B cell (primary cell): ENCODE data around the gene AGT. TPM values are rescaled to one million over a fixed set of nuclear protein-coding genes. Genes with fewer than 3 reads are reported as not detected.

ENCODE experiments used
- ATAC-seq: fragments of 200-7000 bp; cut with Tn5 transposase; one replicate; pipeline ENCODE4 v1.10.0; 2021; ENCODE audit warnings: low read depth, mild to moderate bottlenecking, moderate number of reproducible peaks, moderate library complexity
- CTCF ChIA-PET: fragments of 350-600 bp; sonication (Branson Sonifier 250); formaldehyde crosslinking; loops from one replicate; lab custom pipeline; 2021; ENCODE audit warnings: antibody characterized with exemption, inconsistent platforms; lab: Charles Lee
- POLR2A ChIA-PET: fragments of 350-600 bp; sonication (Branson Sonifier 250); formaldehyde crosslinking; loops from one replicate; lab custom pipeline; 2021; ENCODE audit warnings: antibody characterized with exemption; lab: Charles Lee
- DNase-seq: peaks from one replicate; pipeline ENCODE4 v3.0.0; 2013
- H2AFZ ChIP-seq: 2 replicates; pipeline ENCODE4 v1.6.1; 2012; ENCODE audit warnings: mild to moderate bottlenecking, low read depth, low read length; ENCODE audit not compliant: insufficient read depth, poor library complexity, severe bottlenecking
- H3K27ac ChIP-seq, 2 donors: 1 replicate in 1 of 2; 2 replicates in 1 of 2; pipeline ENCODE4 v1.5.1; 2012 to 2013; ENCODE audit warnings: low read length in 2 of 2, mild to moderate bottlenecking in 2 of 2, moderate library complexity in 1 of 2
- H3K27me3 ChIP-seq, 4 experiments: fragments of 200-600 bp in 1 of 4; sonication (generic) in 1 of 4; replicated peaks in 1 of 4; 1 replicate in 2 of 4; 2 replicates in 2 of 4; pipeline versions ENCODE4 v1.6.1 to v1.7.0; 2013 to 2016; ENCODE audit warnings: low read length in 3 of 4, mild to moderate bottlenecking in 2 of 4, mixed read lengths in 1 of 4, moderate library complexity in 1 of 4; ENCODE audit not compliant: insufficient read depth in 4 of 4, control insufficient read depth in 3 of 4; ENCODE audit errors: control extremely low read depth in 1 of 4
- H3K36me3 ChIP-seq, 2 experiments: replicated peaks in 1 of 2; 1 replicate in 1 of 2; 2 replicates in 1 of 2; pipeline versions ENCODE4 v1.6.1 to v1.7.1; 2013; ENCODE audit warnings: low read length in 1 of 2; ENCODE audit not compliant: insufficient read depth in 2 of 2, control insufficient read depth in 1 of 2; ENCODE audit errors: control extremely low read depth in 1 of 2, extremely low read depth in 1 of 2
- H3K4me1 ChIP-seq, 2 donors: fragments of 200-600 bp in 1 of 2; sonication (generic) in 1 of 2; 1 replicate in 1 of 2; 2 replicates in 1 of 2; pipeline versions ENCODE4 v1.5.1 to v1.6.1; 2013 to 2017; ENCODE audit warnings: low read length in 2 of 2; ENCODE audit not compliant: control insufficient read depth in 2 of 2, insufficient read depth in 2 of 2
- H3K4me2 ChIP-seq: replicated peaks from 2 replicates; pipeline ENCODE3; 2012; ENCODE audit warnings: mild to moderate bottlenecking, low read depth, low read length; ENCODE audit not compliant: poor library complexity, severe bottlenecking
- H3K4me3 ChIP-seq, 5 experiments: fragments of 200-600 bp in 1 of 5; sonication (generic) in 1 of 5; 1 replicate in 3 of 5; 2 replicates in 2 of 5; pipeline versions ENCODE4 v1.5.1 to v1.7.0; 2011 to 2016; ENCODE audit warnings: low read length in 4 of 5, mild to moderate bottlenecking in 4 of 5, low read depth in 2 of 5, control low read depth in 1 of 5, moderate library complexity in 1 of 5; ENCODE audit not compliant: insufficient read depth in 1 of 5; ENCODE audit errors: control extremely low read depth in 1 of 5, extremely low read depth in 1 of 5
- H3K79me2 ChIP-seq: fragments of 200-600 bp; sonication (generic); one replicate; pipeline ENCODE4 v1.6.0; 2016; ENCODE audit warnings: low read length; ENCODE audit not compliant: control insufficient read depth, insufficient read depth
- H3K9ac ChIP-seq: fragments of 200-600 bp; sonication (generic); 2 replicates; pipeline ENCODE4 v1.6.1; 2017; ENCODE audit warnings: mild to moderate bottlenecking, low read length, moderate library complexity
- H3K9me3 ChIP-seq, 3 donors: one replicate each; pipeline versions ENCODE4 v1.6.1 to v1.7.1; 2013; ENCODE audit warnings: low read length in 2 of 3; ENCODE audit not compliant: control insufficient read depth in 2 of 3, insufficient read depth in 1 of 3; ENCODE audit errors: control extremely low read depth in 1 of 3
- H4K20me1 ChIP-seq: 2 replicates; pipeline ENCODE4 v1.6.0; 2012; ENCODE audit warnings: mild to moderate bottlenecking, low read length; ENCODE audit not compliant: insufficient read depth, control insufficient read depth, poor library complexity, severe bottlenecking
- H3K27ac Mint-ChIP-seq: one replicate; pipeline ENCODE4 v1.8.0; 2021; ENCODE audit warnings: mixed read lengths
- H3K27me3 Mint-ChIP-seq: one replicate; pipeline ENCODE4 v1.8.0; 2021; ENCODE audit warnings: mixed read lengths
- H3K4me1 Mint-ChIP-seq: one replicate; pipeline ENCODE4 v1.8.0; 2021; ENCODE audit warnings: mixed read lengths
- H3K4me3 Mint-ChIP-seq: one replicate; pipeline ENCODE4 v1.8.0; 2021; ENCODE audit warnings: mixed read lengths
- H3K9me3 Mint-ChIP-seq: one replicate; pipeline ENCODE4 v1.8.0; 2022; ENCODE audit warnings: mixed read lengths; ENCODE audit not compliant: insufficient read depth
- CTCF ChIP-seq: fragments of 200-600 bp; IDR thresholded peaks from one replicate; pipeline ENCODE4 v1.8.0; 2022; ENCODE audit warnings: antibody characterized with exemption, mild to moderate bottlenecking
- EZH2 ChIP-seq: IDR thresholded peaks from 2 replicates; pipeline ENCODE4 v1.6.1; 2012; ENCODE audit warnings: borderline replicate concordance, low read depth, mild to moderate bottlenecking, moderate library complexity, low read length; ENCODE audit not compliant: insufficient read depth, poor library complexity, severe bottlenecking
- WGBS: methylation state at CpG from one replicate; pipeline ENCODE4 v1.1.5; 2013; ENCODE audit warnings: missing lambda C conversion rate; ENCODE audit not compliant: insufficient coverage; 5-methylcytosine and 5-hydroxymethylcytosine counted together
- intact Hi-C: fragments of 100-400 bp; cut with micrococcal nuclease; formaldehyde crosslinking; loops from one replicate; pipeline ENCODE4 v1.10.0; 2022
- polyA plus RNA-seq: library from polyadenylated mRNA; depleted of rRNA; stranded (reverse); fragments of >200 nt; gene quantifications from 2 replicates; pipeline ENCODE4 v1.2.3, GENCODE V29; 2012
- total RNA-seq, 2 donors: library from RNA; stranded (reverse); fragments of 120-200 nt in 1 of 2; gene quantifications; 1 replicate in 1 of 2; 2 replicates in 1 of 2; pipeline versions ENCODE4 v1.2.3 to v1.2.4, GENCODE V29; 2013 to 2022

Gene AGT
- total and polyA plus RNA-seq, 2 donors (not counting 1 experiment from before 2014, with no cell fraction given), result not detected

- H3K27me3 Mint-ChIP-seq, result no peaks in the 10 kb centered on the region
- intact Hi-C loops, result no loop called here
- no peaks in the 10 kb centered on the region for H3K4me1 Mint-ChIP-seq
- no peak overlapping the region for H3K27ac ChIP-seq
- no peak overlapping the region for H2AFZ ChIP-seq
- H3K36me3 ChIP-seq, result peaks cover 6 to 87% of the 10 kb centered on the region in 2 experiments
- ChIA-PET POLR2A (no interaction called here), CTCF (interaction anchor here (1.2 kb wide), 1 partner anchor 26 kb away, joined by 3 read pairs; no protein-coding TSS in a partner anchor)
- no peak overlapping the region for H3K4me3 ChIP-seq
- no peak overlapping the region for H3K27ac Mint-ChIP-seq
- 97% methylated on average over 8 of the region's 8 CpGs for WGBS
- H3K9ac ChIP-seq, result no peak overlapping the region
- no peaks in the 10 kb centered on the region for H3K9me3 Mint-ChIP-seq
- DNase-seq (no peak), ATAC-seq (no peak)
- no peak overlapping the region for H3K4me2 ChIP-seq
- no peaks in the 10 kb centered on the region for H3K27me3 ChIP-seq
- H3K4me3 Mint-ChIP-seq, result no peak overlapping the region
- TF ChIP-seq EZH2 (no peak), CTCF (no peak)
- H3K4me1 ChIP-seq, result no peaks in the 10 kb centered on the region
- H4K20me1 ChIP-seq, result no peaks in the 10 kb centered on the region
- no peaks in the 10 kb centered on the region for H3K79me2 ChIP-seq
- H3K9me3 ChIP-seq, result no peaks in the 10 kb centered on the region
Measured at GRCh38 chr1:230669543-230669942, 44.4 kb downstream of the AGT start.

GRCh38 chr1:230668227-230668626 lies 45.7 kb downstream of the AGT start:
- H3K27ac Mint-ChIP-seq, result no peak overlapping the region
- no peaks in the 10 kb centered on the region for H3K4me1 Mint-ChIP-seq

More at GRCh38 chr1:230668227-230668626, 45.7 kb downstream of the AGT start:
- Histone ChIP-seq H3K4me3 (no peak overlapping the region), H4K20me1 (no peaks in the 10 kb centered on the region), H3K4me2 (no peak overlapping the region), H3K9me3 (no peaks in the 10 kb centered on the region), H3K27ac (no peak overlapping the region), H3K4me1 (no peaks in the 10 kb centered on the region), H3K9ac (no peak overlapping the region), H3K36me3 (peaks cover 4 to 77% of the 10 kb centered on the region in 2 experiments), H2AFZ (no peak overlapping the region), H3K27me3 (no peaks in the 10 kb centered on the region), H3K79me2 (no peaks in the 10 kb centered on the region)
- intact Hi-C loops, result no loop called here
- DNase-seq, result no peak
- ChIA-PET POLR2A (no interaction called here), CTCF (interaction anchor here (1.2 kb wide), 1 partner anchor 25 kb away, joined by 3 read pairs; no protein-coding TSS in a partner anchor)
- no peaks in the 10 kb centered on the region for H3K9me3 Mint-ChIP-seq
- no peak for ATAC-seq
- no peaks in the 10 kb centered on the region for H3K27me3 Mint-ChIP-seq
- no peak for TF ChIP-seq CTCF
- TF ChIP-seq EZH2, result no peak
- 96% methylated on average over 4 of the region's 6 CpGs for WGBS
- no peak overlapping the region for H3K4me3 Mint-ChIP-seq
